Vagina (tissue), 2 donors: ENCODE data around the gene DOK3.

ENCODE experiments used
- CTCF ChIP-seq, 3 experiments: fragments of 450-650 bp in 2 of 3; fragments of 200-600 bp in 1 of 3; sonication (generic) in 1 of 3; IDR thresholded peaks; one replicate each; pipeline ENCODE4 v1.5.1; 2017 to 2019; ENCODE audit warnings: antibody characterized with exemption in 3 of 3, mild to moderate bottlenecking in 2 of 3, moderate library complexity in 2 of 3
- POLR2A ChIP-seq, 2 donors: fragments of 450-650 bp; IDR thresholded peaks; one replicate each; pipeline ENCODE4 v1.6.1; 2017; ENCODE audit warnings: antibody characterized with exemption in 2 of 2, mild to moderate bottlenecking in 2 of 2, moderate library complexity in 2 of 2

GRCh38 chr5:177456591-177456964, 53.0 kb downstream of the DOK3 start:
- TF ChIP-seq POLR2A (IDR thresholded peaks at IDR 0.05) (no peak), CTCF (IDR thresholded peaks at IDR 0.05) (no peak)
